ENCODE results near the gene SUSD4.
"Not testable (repeated sequence)": the region's sequence is repeated elsewhere in the genome, so short reads cannot be mapped to it uniquely, and the experiment has no call there.

DNA sequence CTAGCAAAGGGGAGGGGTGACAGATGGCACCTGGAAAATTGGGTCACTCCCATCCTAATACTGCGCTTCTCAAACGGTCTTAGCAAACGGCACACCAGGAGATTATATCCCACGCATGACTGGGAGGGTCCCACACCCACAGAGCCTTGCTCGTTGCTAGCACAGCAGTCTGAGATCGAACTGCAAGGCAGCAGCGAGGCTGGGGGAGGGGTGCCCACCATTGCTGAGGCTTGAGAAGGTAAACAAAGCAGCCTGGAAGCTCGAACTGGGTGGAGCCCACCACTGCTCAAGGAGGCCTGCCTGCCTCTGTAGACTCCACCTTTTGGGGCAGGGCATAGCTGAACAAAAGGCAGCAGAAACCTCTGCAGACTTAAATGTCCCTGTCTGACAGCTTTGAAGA is 85.7 kb downstream of the SUSD4 start:
- not testable (repeated sequence) for TF ChIP-seq TAF1 (IDR thresholded peaks at IDR 0.05; ENCODE audit: borderline replicate concordance, low read depth, low read length); EP300 (IDR thresholded peaks at IDR 0.05; ENCODE audit: borderline replicate concordance in 1 of 2, control insufficient read depth in 1 of 2, low read depth in 2 of 2, low read length in 2 of 2); HDAC6 (IDR thresholded peaks at IDR 0.05; ENCODE audit: unreplicated experiment); CTCF (IDR thresholded peaks at IDR 0.05 in 2 of 3, conservative IDR thresholded peaks at IDR 0.05 in 1 of 3; ENCODE audit: control insufficient read depth in 2 of 3, extremely low read depth in 1 of 3, insufficient read depth in 1 of 3, low read depth in 3 of 3, low read length in 3 of 3); ZNF274 (IDR thresholded peaks at IDR 0.05; ENCODE audit: insufficient read depth, insufficient read length); RFX5 (IDR thresholded peaks at IDR 0.05; ENCODE audit: low read depth, low read length)

All from GM12878 (cell line).